Activated CD4-positive, alpha-beta T cell treated with anti-CD3 and anti-CD28 coated beads for 36 hours (primary cell): Measurements from ENCODE around the gene LPXN. TPM values are rescaled to one million over a fixed set of nuclear protein-coding genes. Genes with fewer than 3 reads are reported as not detected.
A peak's percentile ranks its signal among the peaks of the same experiment; 100 is the strongest.

Experiments
- ATAC-seq: fragments of 200-7000 bp; cut with Tn5 transposase; one replicate; pipeline ENCODE4 v1.10.0; 2021; ENCODE audit warnings: mild to moderate bottlenecking, moderate library complexity
- CTCF ChIA-PET: fragments of 350-600 bp; sonication (Branson Sonifier 250); formaldehyde crosslinking; loops from one replicate; lab custom pipeline; 2021; ENCODE audit warnings: antibody characterized with exemption; lab: Charles Lee
- POLR2A ChIA-PET: fragments of 350-600 bp; sonication (Branson Sonifier 250); formaldehyde crosslinking; loops from one replicate; lab custom pipeline; 2021; ENCODE audit warnings: antibody characterized with exemption, inconsistent platforms; lab: Charles Lee
- DNase-seq: peaks from one replicate; pipeline ENCODE4 v3.0.0-alpha.2; 2020
- H3K27ac Mint-ChIP-seq: one replicate; pipeline ENCODE4 v1.8.0; 2021; ENCODE audit warnings: mixed read lengths
- H3K27me3 Mint-ChIP-seq: one replicate; pipeline ENCODE4 v1.8.0; 2021; ENCODE audit warnings: mixed read lengths
- H3K36me3 Mint-ChIP-seq: one replicate; pipeline ENCODE4 v1.8.0; 2021; ENCODE audit warnings: low read depth, mixed read lengths
- H3K4me1 Mint-ChIP-seq: one replicate; pipeline ENCODE4 v1.8.0; 2021; ENCODE audit warnings: mixed read lengths
- H3K4me3 Mint-ChIP-seq: one replicate; pipeline ENCODE4 v1.8.0; 2021; ENCODE audit warnings: mild to moderate bottlenecking, moderate library complexity, mixed read lengths
- H3K9me3 Mint-ChIP-seq: one replicate; pipeline ENCODE4 v1.8.0; 2021; ENCODE audit warnings: low read depth, mixed read lengths
- intact Hi-C, 2 experiments: fragments of 100-400 bp; cut with DNase I in 1 of 2; cut with micrococcal nuclease in 1 of 2; formaldehyde crosslinking; loops; one replicate each; pipeline versions ENCODE4 v1.14.2 to v1.15.1; 2022 to 2024; cut with DNase I, micrococcal nuclease
- total RNA-seq, 2 experiments: library from RNA; stranded (reverse); gene quantifications; one replicate each; pipeline ENCODE4 v1.2.3, GENCODE V29; 2021

The LPXN gene
- total RNA-seq, 2 experiments from 2014 or later = 110 to 163 TPM

DNA sequence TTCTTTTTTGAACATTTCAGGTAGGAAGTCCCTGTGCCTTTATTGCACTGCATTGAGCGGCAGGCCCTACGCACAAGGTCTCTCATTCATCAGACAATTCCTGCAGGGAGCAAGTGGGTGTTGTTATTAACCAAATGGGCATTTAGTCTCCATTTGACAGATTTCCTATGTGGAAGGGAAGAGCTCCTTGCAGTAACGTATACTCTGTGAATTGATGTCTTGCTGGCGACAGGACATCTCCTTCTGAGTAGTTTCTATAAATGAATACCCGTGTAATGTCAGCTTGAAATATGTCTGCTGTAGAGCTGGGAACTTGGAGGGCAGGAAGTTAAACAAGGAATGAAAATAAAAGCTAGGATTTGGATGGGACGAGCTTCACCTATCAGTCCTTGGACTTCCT lies 71.4 kb downstream of the LPXN start:
- H3K4me1 Mint-ChIP-seq = peaks cover 20% of the 10 kb centered on the region
- peak overlapping the region; percentile 48 for H3K4me3 Mint-ChIP-seq
- peak overlapping the region; percentile 48 for H3K27ac Mint-ChIP-seq
- DNase-seq (no peak), ATAC-seq (no peak)
- intact Hi-C loops = no loop called here
- POLR2A ChIA-PET = interaction anchor here (0.5 to 0.7 kb wide), 2 partner anchors 22 to 109 kb away, joined by 3 to 4 read pairs; no protein-coding TSS in a partner anchor
- no peaks in the 10 kb centered on the region for H3K9me3 Mint-ChIP-seq
- peaks cover 7% of the 10 kb centered on the region for H3K36me3 Mint-ChIP-seq
- CTCF ChIA-PET = interaction anchor here (0.5 to 3.7 kb wide), 3 partner anchors 14 to 796 kb away, joined by 3 to 21 read pairs (median 5); no protein-coding TSS in a partner anchor
- H3K27me3 Mint-ChIP-seq = no peaks in the 10 kb centered on the region

DNA sequence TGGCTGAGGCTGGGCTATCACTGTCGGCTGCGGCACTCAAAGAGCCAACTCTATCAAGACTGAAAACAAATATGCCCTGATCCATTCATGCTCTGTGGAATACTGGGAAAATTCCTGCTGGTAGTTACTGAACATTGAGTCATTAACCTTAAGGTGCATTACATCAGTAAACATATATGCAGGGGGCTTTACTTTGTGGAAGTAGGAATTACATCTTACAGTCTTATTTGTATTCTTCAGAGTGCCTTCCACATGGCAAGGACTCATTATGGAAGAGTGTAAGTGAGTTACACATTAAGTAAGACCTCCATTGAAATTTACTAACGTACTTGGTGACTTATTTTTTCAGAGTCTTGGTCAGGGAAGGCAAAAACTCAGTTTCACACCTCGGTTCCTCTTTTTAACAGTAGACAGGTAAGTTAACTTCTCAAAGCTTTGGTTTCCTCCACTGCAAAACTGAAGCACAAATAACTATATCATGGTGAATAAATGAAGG lies 72.2 kb downstream of the LPXN start:
- CTCF ChIA-PET = interaction anchor here (3.7 kb wide), 1 partner anchor 21 kb away, joined by 21 read pairs; no protein-coding TSS in a partner anchor
- Mint-ChIP-seq H3K9me3 (no peaks in the 10 kb centered on the region), H3K27ac (no peak overlapping the region), H3K36me3 (peaks cover 7% of the 10 kb centered on the region), H3K4me3 (no peak overlapping the region), H3K27me3 (no peaks in the 10 kb centered on the region), H3K4me1 (peaks cover 28% of the 10 kb centered on the region)
- ATAC-seq = no peak
- intact Hi-C loops = no loop called here
- POLR2A ChIA-PET = no interaction called here
- DNase-seq = no peak

DNA sequence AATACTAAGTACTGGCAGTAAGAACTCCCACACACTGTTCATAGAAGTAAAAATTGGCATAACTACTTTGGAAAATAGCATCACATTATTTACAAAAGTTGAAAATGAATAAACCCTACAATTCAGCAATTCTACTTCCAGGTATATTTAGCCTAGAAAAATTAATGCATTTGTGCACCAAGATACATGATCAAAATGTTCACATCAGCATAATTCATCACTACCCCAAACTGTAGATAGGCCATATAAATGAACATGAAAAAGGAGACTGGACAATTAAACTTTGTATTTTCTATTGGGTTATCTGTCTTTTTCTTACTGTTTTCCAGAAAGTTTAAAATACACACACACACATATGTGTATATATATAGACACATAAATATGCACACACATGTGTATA lies 73.7 kb downstream of the LPXN start:
- Mint-ChIP-seq H3K27ac (no peak overlapping the region), H3K4me1 (peaks cover 34% of the 10 kb centered on the region), H3K27me3 (no peaks in the 10 kb centered on the region), H3K4me3 (no peak overlapping the region), H3K36me3 (peaks cover 2% of the 10 kb centered on the region), H3K9me3 (no peaks in the 10 kb centered on the region)
- DNase-seq (no peak), ATAC-seq (no peak)
- intact Hi-C loops = no loop called here
- CTCF ChIA-PET = no interaction called here
- POLR2A ChIA-PET = no interaction called here

DNA sequence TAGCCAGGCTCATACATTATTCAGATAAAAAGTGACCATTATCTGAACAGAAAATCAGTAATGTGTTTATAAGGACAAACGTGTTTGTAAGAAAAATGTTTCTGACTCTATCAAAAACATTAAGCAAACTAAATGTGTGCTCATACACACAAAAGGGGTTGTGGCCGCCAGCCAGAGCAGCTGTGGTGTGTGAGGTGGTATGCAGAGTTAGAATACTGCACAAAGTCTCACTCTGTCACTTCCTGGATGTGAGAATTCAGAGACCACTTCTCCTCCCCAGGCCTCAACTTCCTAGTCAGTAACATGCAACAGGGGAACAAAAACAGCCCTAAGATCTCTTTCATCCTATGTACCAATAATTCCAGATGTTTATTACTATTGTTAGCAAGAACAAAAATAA lies 77.2 kb downstream of the LPXN start:
- Mint-ChIP-seq H3K27me3 (no peaks in the 10 kb centered on the region), H3K36me3 (no peaks in the 10 kb centered on the region), H3K9me3 (no peaks in the 10 kb centered on the region), H3K27ac (peak overlapping the region; percentile 44), H3K4me3 (no peak overlapping the region), H3K4me1 (peaks cover 29% of the 10 kb centered on the region)
- ATAC-seq (no peak), DNase-seq (no peak)
- intact Hi-C loops = no loop called here
- POLR2A ChIA-PET = no interaction called here
- CTCF ChIA-PET = interaction anchor here (1.4 to 2.2 kb wide), 2 partner anchors 14 to 26 kb away, joined by 4 to 15 read pairs; no protein-coding TSS in a partner anchor

DNA sequence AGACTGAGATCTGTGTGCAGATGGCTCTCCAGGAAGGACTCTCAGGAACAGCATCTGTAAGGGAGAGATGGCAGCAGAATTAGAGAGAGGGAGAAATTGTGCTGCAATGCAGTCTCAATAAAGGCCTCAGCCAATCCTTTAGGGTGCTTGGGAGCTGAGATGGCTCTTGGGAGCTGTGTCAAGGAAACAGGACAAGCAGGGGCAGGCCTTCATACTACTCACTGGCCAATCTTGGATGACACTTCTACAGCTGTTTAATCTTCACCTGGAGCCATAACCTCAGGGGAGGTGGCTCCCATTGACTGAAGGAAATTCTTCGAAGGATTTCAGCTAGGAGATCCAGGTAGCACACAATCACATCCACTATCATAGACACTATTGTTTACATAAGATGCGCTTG lies 77.7 kb downstream of the LPXN start:
- Mint-ChIP-seq H3K36me3 (no peaks in the 10 kb centered on the region), H3K9me3 (no peaks in the 10 kb centered on the region), H3K27me3 (no peaks in the 10 kb centered on the region), H3K4me1 (peaks cover 30% of the 10 kb centered on the region), H3K27ac (no peak overlapping the region), H3K4me3 (no peak overlapping the region)
- ATAC-seq (no peak), DNase-seq (no peak)
- intact Hi-C loops = no loop called here
- CTCF ChIA-PET = interaction anchor here (1.4 kb wide), 1 partner anchor 14 kb away, joined by 4 read pairs; no protein-coding TSS in a partner anchor
- POLR2A ChIA-PET = no interaction called here

DNA sequence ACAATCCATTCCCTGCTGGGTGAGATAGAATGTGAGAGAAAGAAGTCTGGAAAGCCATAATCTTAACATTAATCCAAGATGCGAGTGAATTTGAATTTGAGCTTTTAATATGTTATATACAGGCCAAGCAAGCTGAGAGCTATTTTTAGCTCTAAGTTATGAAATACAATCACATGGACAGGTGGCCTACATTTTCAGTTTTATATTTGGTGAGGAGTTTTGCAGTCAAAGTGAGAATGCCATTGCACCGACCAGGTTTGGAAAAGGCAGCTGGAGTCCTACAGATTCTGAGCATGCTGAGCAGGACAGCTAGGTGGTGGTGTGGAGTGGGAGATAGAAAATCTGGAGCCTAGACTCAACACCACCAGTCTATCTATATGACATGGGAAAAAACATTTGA lies 79.8 kb downstream of the LPXN start:
- ChIA-PET POLR2A (no interaction called here), CTCF (no interaction called here)
- ATAC-seq (no peak), DNase-seq (no peak)
- Mint-ChIP-seq H3K4me3 (no peak overlapping the region), H3K4me1 (peaks cover 30% of the 10 kb centered on the region), H3K27ac (no peak overlapping the region), H3K27me3 (no peaks in the 10 kb centered on the region), H3K36me3 (no peaks in the 10 kb centered on the region), H3K9me3 (no peaks in the 10 kb centered on the region)
- intact Hi-C loops = no loop called here

DNA sequence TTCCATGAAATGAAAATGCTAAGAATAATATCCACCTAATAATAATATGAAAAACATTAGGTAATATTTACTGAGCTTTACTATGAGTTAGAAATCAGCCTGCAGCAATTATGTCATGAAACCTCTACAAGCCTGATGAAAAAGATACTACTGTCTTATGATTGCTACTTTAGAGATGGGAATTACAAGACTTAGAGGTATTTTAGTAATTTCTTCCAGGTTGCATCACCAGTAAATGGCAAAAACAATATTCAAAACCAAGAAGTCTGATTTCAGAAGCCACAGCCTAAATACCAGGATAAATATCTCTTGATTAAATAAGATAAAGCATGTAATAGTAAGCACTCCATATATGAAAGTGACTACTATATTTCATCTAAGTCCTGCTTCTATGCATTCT lies 81.6 kb downstream of the LPXN start:
- intact Hi-C loops = no loop called here
- peaks cover 28% of the 10 kb centered on the region for H3K4me1 Mint-ChIP-seq
- H3K27me3 Mint-ChIP-seq = no peaks in the 10 kb centered on the region
- no peak overlapping the region for H3K27ac Mint-ChIP-seq
- CTCF ChIA-PET = interaction anchor here (1.1 kb wide), 1 partner anchor 30 kb away, joined by 3 read pairs; no protein-coding TSS in a partner anchor
- no peaks in the 10 kb centered on the region for H3K36me3 Mint-ChIP-seq
- POLR2A ChIA-PET = no interaction called here
- no peak overlapping the region for H3K4me3 Mint-ChIP-seq
- DNase-seq = no peak
- no peak for ATAC-seq
- no peaks in the 10 kb centered on the region for H3K9me3 Mint-ChIP-seq

DNA sequence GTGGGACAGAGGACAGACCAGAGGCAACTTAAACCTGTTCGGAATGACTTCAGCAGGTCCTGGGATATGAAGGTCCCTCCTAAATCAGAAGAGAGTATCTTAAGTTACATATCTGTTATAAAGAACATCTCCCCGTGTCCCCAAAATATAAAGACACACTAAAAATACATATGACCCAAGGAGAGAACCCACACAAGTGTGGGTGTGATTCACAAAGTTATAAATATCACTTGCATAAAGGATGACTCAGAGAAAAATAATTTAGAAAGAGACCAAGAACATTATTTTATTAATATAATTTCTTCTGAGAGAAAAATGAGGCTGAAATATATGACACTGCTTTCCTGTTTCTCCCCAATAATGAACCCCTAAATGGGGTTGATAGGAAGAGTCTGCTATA lies 82.0 kb downstream of the LPXN start:
- ATAC-seq (no peak), DNase-seq (no peak)
- Mint-ChIP-seq H3K27ac (no peak overlapping the region), H3K27me3 (no peaks in the 10 kb centered on the region), H3K4me1 (peaks cover 24% of the 10 kb centered on the region), H3K4me3 (no peak overlapping the region), H3K36me3 (no peaks in the 10 kb centered on the region), H3K9me3 (no peaks in the 10 kb centered on the region)
- ChIA-PET CTCF (no interaction called here), POLR2A (no interaction called here)
- intact Hi-C loops = no loop called here

DNA sequence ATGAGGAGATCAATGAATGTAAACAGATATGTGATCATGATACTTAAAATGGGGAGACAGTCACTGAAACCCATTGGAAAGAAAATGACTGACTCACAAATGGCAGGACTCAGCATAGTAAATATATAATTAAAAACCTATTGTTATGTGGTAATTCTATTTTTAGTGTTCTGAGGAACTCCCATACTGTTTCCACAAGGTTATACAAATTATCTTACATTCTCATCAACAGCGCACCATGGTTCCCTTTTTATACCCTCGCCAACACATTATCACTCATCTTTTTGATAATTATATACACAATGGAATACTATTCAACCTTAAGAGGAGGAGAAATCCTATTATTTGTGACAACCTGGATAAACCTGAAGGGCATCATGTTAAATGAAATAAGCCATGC lies 84.8 kb downstream of the LPXN start:
- Mint-ChIP-seq H3K27ac (no peak overlapping the region), H3K4me1 (peaks cover 7% of the 10 kb centered on the region), H3K4me3 (no peak overlapping the region), H3K36me3 (no peaks in the 10 kb centered on the region), H3K9me3 (no peaks in the 10 kb centered on the region), H3K27me3 (no peaks in the 10 kb centered on the region)
- intact Hi-C loops = no loop called here
- CTCF ChIA-PET = no interaction called here
- POLR2A ChIA-PET = no interaction called here
- no peak for ATAC-seq
- DNase-seq = no peak

DNA sequence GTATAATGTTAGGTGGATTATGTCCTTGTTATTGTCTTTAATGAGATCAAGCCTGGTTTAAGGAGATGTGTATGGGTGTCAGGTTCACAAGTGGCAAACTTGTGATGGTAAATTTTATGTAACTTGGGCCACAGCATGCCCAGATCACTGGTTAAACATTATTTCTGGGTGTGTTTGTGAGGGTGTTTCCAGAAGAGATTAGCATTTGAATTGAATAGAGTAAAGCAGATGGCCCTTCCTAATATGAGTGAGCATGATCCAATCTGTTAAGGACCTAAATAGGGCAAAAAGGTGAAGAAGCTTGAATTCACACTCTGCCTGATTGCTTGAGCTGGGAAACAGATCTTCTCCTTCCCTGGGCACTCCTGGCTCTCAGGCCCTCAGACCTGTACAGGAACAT lies 88.5 kb downstream of the LPXN start:
- Mint-ChIP-seq H3K4me1 (no peaks in the 10 kb centered on the region), H3K27me3 (no peaks in the 10 kb centered on the region), H3K27ac (no peak overlapping the region), H3K4me3 (no peak overlapping the region), H3K9me3 (no peaks in the 10 kb centered on the region), H3K36me3 (no peaks in the 10 kb centered on the region)
- intact Hi-C loops = no loop called here
- DNase-seq (no peak), ATAC-seq (no peak)
- ChIA-PET CTCF (no interaction called here), POLR2A (no interaction called here)

DNA sequence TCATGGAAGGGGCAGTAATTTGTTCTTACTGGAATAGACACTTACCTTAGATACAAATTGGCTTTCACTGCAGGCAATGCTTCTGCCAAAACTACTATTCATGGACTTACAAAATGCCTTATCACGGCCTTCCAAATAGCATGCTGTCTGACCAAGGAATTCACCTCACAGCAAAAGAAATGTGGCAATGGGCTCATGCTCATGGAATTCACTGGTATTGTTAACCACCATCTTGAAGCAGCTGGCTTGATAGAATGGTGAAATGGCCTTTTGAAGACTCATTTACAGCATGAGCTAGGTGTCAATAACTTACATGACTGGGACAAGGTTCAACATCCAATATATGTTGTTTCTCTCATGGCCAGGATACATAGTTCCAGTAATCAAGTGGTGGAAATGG lies 89.7 kb downstream of the LPXN start:
- CTCF ChIA-PET = interaction anchor here (0.7 kb wide), 1 partner anchor 479 kb away, joined by 3 read pairs; no protein-coding TSS in a partner anchor
- Mint-ChIP-seq H3K9me3 (no peaks in the 10 kb centered on the region), H3K4me3 (no peak overlapping the region), H3K27ac (no peak overlapping the region), H3K36me3 (no peaks in the 10 kb centered on the region), H3K4me1 (no peaks in the 10 kb centered on the region), H3K27me3 (no peaks in the 10 kb centered on the region)
- no peak for ATAC-seq
- no peak for DNase-seq
- POLR2A ChIA-PET = no interaction called here
- intact Hi-C loops = no loop called here
